IPS-20b (cell line): ENCODE data around the gene PI4K2A.

Experiments used
- H3K27ac ChIP-seq: one replicate; pipeline ENCODE4 v1.5.1; 2013; ENCODE audit warnings: low read length
- H3K27me3 ChIP-seq: 2 replicates; pipeline ENCODE4 v1.6.1; 2013; ENCODE audit warnings: mild to moderate bottlenecking, low read length, inconsistent platforms; ENCODE audit not compliant: insufficient read depth
- H3K36me3 ChIP-seq: 2 replicates; pipeline ENCODE4 v1.6.1; 2013; ENCODE audit warnings: low read depth, mild to moderate bottlenecking, inconsistent platforms, low read length, moderate library complexity; ENCODE audit not compliant: insufficient read depth
- H3K4me1 ChIP-seq: 2 replicates; pipeline ENCODE4 v1.6.1; 2013; ENCODE audit warnings: mild to moderate bottlenecking, control low read depth, inconsistent platforms, low read length, moderate library complexity; ENCODE audit not compliant: insufficient read depth
- H3K4me3 ChIP-seq: 2 replicates; pipeline ENCODE4 v1.5.1; 2013; ENCODE audit warnings: mild to moderate bottlenecking, low read length, inconsistent platforms
- H3K9ac ChIP-seq: 2 replicates; pipeline ENCODE4 v1.6.1; 2013; ENCODE audit warnings: low read depth, mild to moderate bottlenecking, inconsistent platforms, low read length, moderate library complexity
- H3K9me3 ChIP-seq: 2 replicates; pipeline ENCODE4 v1.6.1; 2013; ENCODE audit warnings: mild to moderate bottlenecking, low read depth, low read length, inconsistent platforms; ENCODE audit not compliant: insufficient read depth

The PI4K2A gene

GRCh38 chr10:97608991-97609561, 31.4 kb upstream of the PI4K2A start:
- H3K36me3 ChIP-seq: no peaks in the 10 kb centered on the region
- H3K4me1 ChIP-seq: no peaks in the 10 kb centered on the region; the same call in 1 of the 2 replicates
- no peak overlapping the region for H3K4me3 ChIP-seq
- H3K9ac ChIP-seq: no peak overlapping the region
- no peak overlapping the region for H3K27ac ChIP-seq
- no peaks in the 10 kb centered on the region for H3K27me3 ChIP-seq
- H3K9me3 ChIP-seq: no peaks in the 10 kb centered on the region

DNA sequence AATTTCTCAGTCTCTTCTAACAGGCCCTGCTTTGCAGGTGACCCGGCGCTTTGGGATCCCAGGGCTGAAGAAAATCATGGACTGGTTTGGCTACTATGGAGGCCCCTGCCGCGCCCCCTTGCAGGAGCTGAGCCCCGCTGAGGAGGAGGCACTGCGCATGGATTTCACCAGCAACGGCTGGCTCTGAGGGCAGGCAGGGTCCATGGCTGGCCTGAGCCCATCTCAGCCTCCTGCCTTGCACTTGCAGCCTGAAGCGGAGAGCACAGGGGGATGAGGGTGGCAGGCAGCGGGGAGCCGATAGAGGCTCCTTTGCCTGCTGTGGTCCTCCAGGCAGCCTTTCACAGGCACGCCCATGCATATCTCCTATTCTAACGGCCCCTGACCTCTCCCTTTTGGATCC, 29.0 kb upstream of the PI4K2A start:
- no peak overlapping the region for H3K27ac ChIP-seq
- no peak overlapping the region for H3K9ac ChIP-seq
- H3K36me3 ChIP-seq: peaks cover 1% of the 10 kb centered on the region; the same call in 1 of the 2 replicates
- no peaks in the 10 kb centered on the region; the same call in 1 of the 2 replicates for H3K4me1 ChIP-seq
- no peaks in the 10 kb centered on the region for H3K27me3 ChIP-seq
- no peaks in the 10 kb centered on the region for H3K9me3 ChIP-seq
- no peak overlapping the region for H3K4me3 ChIP-seq

- H3K9ac ChIP-seq: no peak overlapping the region
- no peaks in the 10 kb centered on the region for H3K9me3 ChIP-seq
- H3K27ac ChIP-seq: no peak overlapping the region
- peaks cover 5% of the 10 kb centered on the region; the same call in 1 of the 2 replicates for H3K36me3 ChIP-seq
- H3K4me1 ChIP-seq: no peaks in the 10 kb centered on the region; the same call in 1 of the 2 replicates
- H3K27me3 ChIP-seq: no peaks in the 10 kb centered on the region
- no peak overlapping the region for H3K4me3 ChIP-seq
Observed at GRCh38 chr10:97612386-97612785, 28.1 kb upstream of the PI4K2A start.

- H3K27me3 ChIP-seq: no peaks in the 10 kb centered on the region
- H3K4me1 ChIP-seq: no peaks in the 10 kb centered on the region
Observed at GRCh38 chr10:97618285-97618684, 22.2 kb upstream of the PI4K2A start.

DNA sequence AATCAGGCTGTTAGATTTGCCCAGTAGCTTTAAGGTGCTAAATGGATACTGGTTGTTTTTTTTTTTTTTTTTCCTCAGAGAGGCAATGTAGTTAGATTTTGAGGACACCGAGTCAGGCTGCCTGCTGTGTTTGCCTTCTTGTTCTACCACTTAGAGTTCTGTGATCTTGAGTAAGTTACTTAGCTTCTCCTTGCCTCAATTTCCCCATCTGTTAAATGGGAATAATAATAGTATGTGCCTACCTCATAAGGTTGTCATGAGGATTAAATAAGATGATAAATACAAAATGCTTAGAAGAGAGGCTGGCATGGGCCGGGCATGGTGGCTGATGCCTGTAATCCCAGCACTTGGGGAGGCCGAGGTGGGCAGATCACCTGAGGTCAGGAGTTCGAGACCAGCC, 21.7 kb upstream of the PI4K2A start:
- no peak overlapping the region for H3K27ac ChIP-seq
- H3K4me1 ChIP-seq: no peaks in the 10 kb centered on the region
- no peaks in the 10 kb centered on the region for H3K9me3 ChIP-seq
- no peaks in the 10 kb centered on the region for H3K27me3 ChIP-seq
- no peak overlapping the region for H3K4me3 ChIP-seq
- no peak overlapping the region for H3K9ac ChIP-seq
- H3K36me3 ChIP-seq: peaks cover 5% of the 10 kb centered on the region; the same call in 1 of the 2 replicates

More at GRCh38 chr10:97618285-97618684, 22.2 kb upstream of the PI4K2A start:
- H3K4me3 ChIP-seq: no peak overlapping the region
- no peak overlapping the region for H3K9ac ChIP-seq
- no peaks in the 10 kb centered on the region for H3K9me3 ChIP-seq
- no peak overlapping the region for H3K27ac ChIP-seq
- H3K36me3 ChIP-seq: peaks cover 5% of the 10 kb centered on the region; the same call in 1 of the 2 replicates

DNA sequence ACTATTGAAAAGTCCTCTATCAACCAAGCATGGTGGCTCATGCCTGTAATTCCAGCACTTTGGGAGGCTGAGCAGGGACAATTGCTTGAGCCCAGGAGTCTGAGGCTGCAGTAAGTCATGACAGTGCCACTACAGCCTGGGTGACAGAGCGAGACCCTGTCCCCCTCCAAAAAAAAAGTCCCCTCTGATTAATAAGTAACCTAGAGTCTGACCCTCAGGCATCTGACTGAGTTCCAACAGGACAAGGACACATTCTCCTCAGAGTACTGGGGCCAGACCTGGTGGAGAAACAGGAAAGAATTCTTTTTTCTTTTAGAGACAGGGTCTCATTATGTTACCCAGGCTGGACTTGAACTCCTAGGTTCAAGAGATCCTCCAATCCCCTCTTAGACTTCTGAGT, 17.2 kb upstream of the PI4K2A start:
- no peaks in the 10 kb centered on the region for H3K27me3 ChIP-seq
- H3K4me3 ChIP-seq: no peak overlapping the region
- no peaks in the 10 kb centered on the region for H3K9me3 ChIP-seq
- no peak overlapping the region for H3K27ac ChIP-seq
- H3K9ac ChIP-seq: no peak overlapping the region
- H3K4me1 ChIP-seq: no peaks in the 10 kb centered on the region
- no peaks in the 10 kb centered on the region for H3K36me3 ChIP-seq

DNA sequence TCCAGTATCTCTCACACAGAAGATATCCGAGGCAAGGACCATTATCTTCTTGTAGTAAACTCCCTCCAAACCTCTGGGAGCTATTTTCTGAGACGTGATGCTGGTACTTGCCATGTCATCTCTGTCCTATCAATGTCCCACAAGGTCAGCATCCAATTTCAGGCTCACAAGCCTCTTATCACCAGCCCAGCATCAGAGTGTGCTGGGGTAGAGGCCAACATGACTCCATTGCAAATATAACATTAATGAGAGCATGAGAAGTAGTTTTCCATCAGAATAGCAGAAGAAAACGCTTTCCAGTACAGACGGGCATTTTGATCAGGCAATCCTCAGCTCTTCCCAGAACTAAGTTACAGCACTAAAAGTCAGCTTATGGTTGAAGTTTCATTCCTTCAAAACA, 12.7 kb upstream of the PI4K2A start:
- Histone ChIP-seq H3K9me3 (no peaks in the 10 kb centered on the region), H3K4me3 (no peak overlapping the region), H3K27me3 (no peaks in the 10 kb centered on the region), H3K9ac (no peak overlapping the region), H3K36me3 (no peaks in the 10 kb centered on the region), H3K4me1 (no peaks in the 10 kb centered on the region), H3K27ac (no peak overlapping the region)

GRCh38 chr10:97628228-97628627, 12.2 kb upstream of the PI4K2A start:
- Histone ChIP-seq H3K9ac (no peak overlapping the region), H3K4me1 (no peaks in the 10 kb centered on the region), H3K27ac (no peak overlapping the region)

GRCh38 chr10:97629289-97629688, 11.2 kb upstream of the PI4K2A start:
- H3K4me1 ChIP-seq: 0 out of 2 replicates have a peak, but pooled peaks cover 3% of the 10 kb centered on the region
- no peaks in the 10 kb centered on the region for H3K27me3 ChIP-seq
- H3K9ac ChIP-seq: no peak overlapping the region
- no peak overlapping the region for H3K4me3 ChIP-seq
- no peak overlapping the region for H3K27ac ChIP-seq
- no peaks in the 10 kb centered on the region for H3K36me3 ChIP-seq
- no peaks in the 10 kb centered on the region for H3K9me3 ChIP-seq

More at GRCh38 chr10:97628228-97628627, 12.2 kb upstream of the PI4K2A start:
- Histone ChIP-seq H3K9me3 (no peaks in the 10 kb centered on the region), H3K4me3 (no peak overlapping the region), H3K36me3 (no peaks in the 10 kb centered on the region), H3K27me3 (no peaks in the 10 kb centered on the region)

GRCh38 chr10:97631098-97631497, 9.4 kb upstream of the PI4K2A start:
- Histone ChIP-seq H3K4me3 (no peak overlapping the region), H3K27ac (no peak overlapping the region), H3K36me3 (no peaks in the 10 kb centered on the region), H3K4me1 (0 out of 2 replicates have a peak, but pooled peaks cover 3% of the 10 kb centered on the region), H3K27me3 (no peaks in the 10 kb centered on the region), H3K9me3 (no peaks in the 10 kb centered on the region), H3K9ac (no peak overlapping the region)

DNA sequence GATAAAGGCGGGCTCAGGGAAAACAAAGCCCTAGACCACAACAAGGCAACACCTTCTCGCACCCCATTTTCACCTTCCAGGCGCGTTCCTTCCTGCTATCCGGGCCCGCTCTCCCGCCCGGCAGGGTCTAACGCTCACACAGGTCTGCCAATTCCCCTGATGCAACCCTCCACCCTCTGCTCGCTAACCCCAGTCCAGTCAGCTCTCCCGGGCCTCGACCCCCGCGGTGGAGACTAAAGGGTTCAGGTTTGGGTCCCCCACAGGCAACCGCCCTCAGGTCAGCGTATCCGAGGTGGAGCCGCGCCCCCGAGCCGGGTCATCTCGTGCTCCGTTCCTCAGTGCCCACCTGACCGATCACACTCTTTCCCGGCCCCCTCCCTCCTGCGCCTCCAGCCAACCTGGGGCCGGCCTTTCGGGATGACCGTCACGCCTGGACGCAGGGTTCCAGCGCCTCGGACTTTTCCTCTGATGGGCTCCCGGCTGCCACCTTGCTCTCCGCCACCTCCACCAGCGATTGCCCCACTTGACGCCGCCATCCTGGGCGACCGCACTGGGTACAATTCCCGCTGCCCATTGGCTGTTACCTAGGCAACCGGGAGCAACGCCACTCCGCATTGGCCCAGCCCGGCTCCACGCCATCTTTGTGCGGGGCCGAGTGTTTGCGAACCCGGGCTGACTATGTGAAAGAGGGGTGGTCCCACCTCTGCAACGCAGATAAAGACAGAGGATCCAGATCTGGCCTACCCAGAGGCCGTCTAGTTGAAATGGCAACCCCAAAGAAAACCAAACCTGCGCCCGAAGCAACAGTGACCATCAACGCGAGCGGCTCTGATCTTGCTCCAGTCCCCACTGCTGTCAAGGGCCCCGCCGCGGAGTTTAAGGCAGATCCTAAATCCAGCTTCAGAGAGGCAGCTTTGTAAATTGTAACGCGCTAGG, 7.3 kb upstream of the PI4K2A start, which contains the start of gene MORN4:
MORN4 (minus strand) TSS at position 552 of the 936 bp plus-strand sequence. CDS start 13,847 bp downstream, outside the sequence.
- H3K9ac ChIP-seq: peak within 1 kb of the TSS; percentile 92; the same call in 1 of the 2 replicates
- H3K36me3 ChIP-seq: no peaks in the 10 kb centered on the region
- peak within 1 kb of the TSS; percentile 96 for H3K4me3 ChIP-seq
- H3K27ac ChIP-seq: peak within 1 kb of the TSS; percentile 45
- H3K4me1 ChIP-seq: 0 out of 2 replicates have a peak, but pooled peaks cover 3% of the 10 kb centered on the region
- no peaks in the 10 kb centered on the region for H3K9me3 ChIP-seq
- H3K27me3 ChIP-seq: no peaks in the 10 kb centered on the region
